Measurements from ENCODE around the gene STAC3. TPM values are rescaled to one million over a fixed set of nuclear protein-coding genes. Genes with fewer than 3 reads are reported as not detected.
A peak's percentile ranks its signal among the peaks of the same experiment; 100 is the strongest.

The STAC3 gene
- total and polyA plus RNA-seq, 9 of the 15 experiments (the other 6 are each of a cell fraction or from before 2014, with no cell fraction given): 0.45 to 6.4 (median 3.3) TPM

- Histone ChIP-seq H3K9me1 (ENCODE audit: control insufficient read depth, insufficient read depth, low read length) (no peaks in the 10 kb centered on the region), H3K4me2 (ENCODE audit: insufficient read depth, low read length) (no peak overlapping the region), H3K4me3 (no peak overlapping the region), H4K20me1 (replicated peaks; ENCODE audit: control insufficient read depth, insufficient read depth, low read length) (no peaks in the 10 kb centered on the region), H3K79me2 (ENCODE audit: control insufficient read depth, insufficient read depth, low read length) (no peaks in the 10 kb centered on the region), H3K4me1 (replicated peaks in 1 of 2; ENCODE audit: control insufficient read depth in 2 of 2, insufficient read depth in 2 of 2, low read length in 2 of 2) (peaks cover 5 to 29% of the 10 kb centered on the region in 2 experiments), H3K27me3 (ENCODE audit: control insufficient read depth in 2 of 2, insufficient read depth in 2 of 2, low read length in 2 of 2) (no peaks in the 10 kb centered on the region), H3K9me3 (replicated peaks; ENCODE audit: control insufficient read depth, insufficient read depth, low read depth, low read length) (no peaks in the 10 kb centered on the region), H3K36me3 (ENCODE audit: control insufficient read depth, insufficient read depth, low read length) (peaks cover 30% of the 10 kb centered on the region; the same call in 2 of the 3 replicates), H3K27ac (ENCODE audit: extremely low read depth, low read depth, low read length) (no peak overlapping the region), H2AFZ (ENCODE audit: low read depth, low read length) (no peak overlapping the region), H3K9ac (ENCODE audit: insufficient read depth in 1 of 2, low read depth in 2 of 2, low read length in 2 of 2) (no peak overlapping the region)
- in situ Hi-C loops (cut with MboI): no loop called here
- BruUV-seq (replicated peaks): no TSS peak
- intact Hi-C loops (cut with micrococcal nuclease): no loop called here
- WGBS (ENCODE audit: insufficient coverage, low coverage, missing lambda C conversion rate): 67% methylated on average over 4 of the region's 4 CpGs
- ChIA-PET CTCF (ENCODE audit: low intra/inter-chr PET ratio) (interaction anchor here (0.6 kb wide), 1 partner anchor 13 kb away, joined by 3 read pairs; no protein-coding TSS in a partner anchor), POLR2A (interaction anchor here (0.7 kb wide), 1 partner anchor 188 kb away, joined by 3 read pairs; no protein-coding TSS in a partner anchor)
- peak; percentile 34 to 56 (median 46) for DNase-seq (ENCODE audit: extremely low read depth in 1 of 4, low spot score in 3 of 4)
- peak; percentile 33; the same call in 1 of the 3 replicates for ATAC-seq
- no peak for FAIRE-seq
- TF ChIP-seq CTCF (IDR thresholded peaks at IDR 0.05 in 2 of 3, conservative IDR thresholded peaks at IDR 0.05 in 1 of 3; ENCODE audit: insufficient read depth in 2 of 3, low read depth in 1 of 3, low read length in 3 of 3) (peak; percentile 62 to 73 (median 71)), HDGF (IDR thresholded peaks at IDR 0.05) (no peak), SFPQ (IDR thresholded peaks at IDR 0.05; ENCODE audit: low read depth, low read length) (no peak), ASH1L (IDR thresholded peaks at IDR 0.05; ENCODE audit: borderline replicate concordance, low read depth, partially characterized antibody) (no peak), ZNF740 (CRISPR knock-in tag; IDR thresholded peaks at IDR 0.05) (no peak), ZNF740 (tag; IDR thresholded peaks at IDR 0.05) (no peak), ZNF586 (CRISPR knock-in tag; conservative IDR thresholded peaks at IDR 0.05) (no peak), ZNF79 (CRISPR knock-in tag; IDR thresholded peaks at IDR 0.05; ENCODE audit: low read depth) (no peak), C11orf30 (IDR thresholded peaks at IDR 0.05; ENCODE audit: low read depth) (no peak), ZNF609 (CRISPR knock-in tag; IDR thresholded peaks at IDR 0.05; ENCODE audit: borderline replicate concordance) (no peak)
Observed at GRCh38 chr12:57276935-57277563, 26.1 kb upstream of the STAC3 start.
